ENCODE data around the gene ALDH7A1. TPM values are rescaled to one million over a fixed set of nuclear protein-coding genes. Genes with fewer than 3 reads are reported as not detected.

Gene ALDH7A1

DNA sequence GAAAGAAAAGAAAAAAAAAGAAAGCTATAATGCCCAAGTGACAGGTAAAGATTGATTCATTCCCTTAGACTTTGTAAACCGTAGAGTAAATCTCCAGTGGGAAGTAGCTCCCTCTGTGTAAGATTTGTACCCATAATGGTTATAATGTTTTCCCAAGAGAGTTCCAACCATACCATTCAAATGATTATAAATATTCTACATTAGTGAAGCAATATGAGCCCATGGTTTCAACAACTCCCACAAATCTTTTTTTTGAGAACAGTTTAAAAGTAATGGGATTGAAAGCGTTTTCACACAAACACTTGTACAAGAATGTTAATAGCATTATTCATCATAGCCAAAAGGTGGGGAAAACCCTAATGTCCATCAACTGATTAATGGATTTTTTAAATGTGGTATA lies 113.8 kb downstream of the ALDH7A1 start:
- Histone ChIP-seq H3K4me3 (ENCODE audit: low read length) (no peak overlapping the region), H3K9ac (ENCODE audit: low read depth, low read length) (no peak overlapping the region), H3K27me3 (ENCODE audit: control insufficient read depth, insufficient read depth, low read length) (no peaks in the 10 kb centered on the region), H3K4me1 (ENCODE audit: control insufficient read depth, insufficient read depth, low read length) (no peaks in the 10 kb centered on the region), H3K9me3 (replicated peaks; ENCODE audit: low read length) (no peaks in the 10 kb centered on the region), H3K4me2 (ENCODE audit: low read length) (no peak overlapping the region), H3K36me3 (ENCODE audit: insufficient read depth, low read length) (peaks cover 73% of the 10 kb centered on the region)

Small RNA genes within 50 kb of the gene (small RNA-seq; reads per million reads assigned to genes)
- gene RNU6-290P, result not detected
